Activated naive CD4-positive, alpha-beta T cell treated with anti-CD3 and anti-CD28 coated beads for 36 hours (primary cell): ENCODE measurements around the gene ALDOA. TPM values are rescaled to one million over a fixed set of nuclear protein-coding genes. Genes with fewer than 3 reads are reported as not detected.
A peak's percentile ranks its signal among the peaks of the same experiment; 100 is the strongest.

ENCODE experiments used
- CTCF ChIA-PET: fragments of 350-600 bp; sonication (Branson Sonifier 250); formaldehyde crosslinking; loops from one replicate; lab custom pipeline; 2021; ENCODE audit warnings: antibody characterized with exemption; lab: Charles Lee
- DNase-seq: peaks from one replicate; pipeline ENCODE4 v3.0.0-alpha.2; 2020
- H3K27ac Mint-ChIP-seq: one replicate; pipeline ENCODE4 v1.8.0; 2021; ENCODE audit warnings: mild to moderate bottlenecking, mixed read lengths
- H3K27me3 Mint-ChIP-seq: one replicate; pipeline ENCODE4 v1.8.0; 2021; ENCODE audit warnings: low read depth, mixed read lengths
- H3K36me3 Mint-ChIP-seq: one replicate; pipeline ENCODE4 v1.8.0; 2021; ENCODE audit warnings: low read depth, mixed read lengths
- H3K4me1 Mint-ChIP-seq: one replicate; pipeline ENCODE4 v1.8.0; 2021; ENCODE audit warnings: low read depth, mixed read lengths
- H3K4me3 Mint-ChIP-seq: one replicate; pipeline ENCODE4 v1.8.0; 2021; ENCODE audit warnings: mild to moderate bottlenecking, moderate library complexity, mixed read lengths
- H3K9me3 Mint-ChIP-seq: one replicate; pipeline ENCODE4 v1.8.0; 2021; ENCODE audit warnings: mixed read lengths
- intact Hi-C: fragments of 100-400 bp; cut with micrococcal nuclease; formaldehyde crosslinking; loops from one replicate; pipeline ENCODE4 v1.15.1; 2023
- total RNA-seq, 2 experiments: library from RNA; stranded (reverse); gene quantifications; one replicate each; pipeline ENCODE4 v1.2.3, GENCODE V29; 2021

Gene ALDOA
- total RNA-seq, 2 experiments from 2014 or later: 1,750 to 1,795 TPM

- Mint-ChIP-seq H3K9me3 (no peaks in the 10 kb centered on the region), H3K36me3 (peaks cover 13% of the 10 kb centered on the region), H3K27me3 (no peaks in the 10 kb centered on the region), H3K27ac (peak within 1 kb of the TSS; percentile 94), H3K4me1 (peaks cover 33% of the 10 kb centered on the region), H3K4me3 (peak within 1 kb of the TSS; percentile 92)
- CTCF ChIA-PET: interaction anchor here (0.6 to 8.7 kb wide), 3 partner anchors 10 to 99 kb away, joined by 3 to 50 read pairs (median 8); partner anchors contain the start of genes ALDOA and TBX6
- DNase-seq: peak; percentile 93
- intact Hi-C loops: loop anchor here (1.0 kb wide), 2 partner anchors 10 to 17 kb away; partner anchors contain the start of gene ALDOA
Measured at GRCh38 chr16:30075503-30076275, 10.1 kb downstream of the ALDOA start, which contains the start of gene PPP4C. Gene PPP4C, plus strand, starts transcription at chr16:30075994. Its CDS starts 384 bp downstream, at chr16:30076378.

- Mint-ChIP-seq H3K27me3 (no peaks in the 10 kb centered on the region), H3K4me3 (peak overlapping the region; percentile 92), H3K36me3 (peaks cover 15% of the 10 kb centered on the region), H3K4me1 (peaks cover 33% of the 10 kb centered on the region), H3K27ac (peak overlapping the region; percentile 71), H3K9me3 (no peaks in the 10 kb centered on the region)
- intact Hi-C loops: no loop called here
- no peak for DNase-seq
- CTCF ChIA-PET: interaction anchor here (0.6 to 8.7 kb wide), 5 partner anchors 11 to 98 kb away, joined by 3 to 50 read pairs (median 6); partner anchors contain the start of genes ALDOA and TBX6
Measured at GRCh38 chr16:30076276-30076791, 10.8 kb downstream of the ALDOA start.

GRCh38 chr16:30077656-30078055 lies 12.1 kb downstream of the ALDOA start:
- DNase-seq: no peak
- no peak overlapping the region for H3K4me3 Mint-ChIP-seq
- H3K9me3 Mint-ChIP-seq: no peaks in the 10 kb centered on the region
- H3K27ac Mint-ChIP-seq: peak overlapping the region; percentile 57
- intact Hi-C loops: no loop called here
- peaks cover 31% of the 10 kb centered on the region for H3K4me1 Mint-ChIP-seq
- H3K36me3 Mint-ChIP-seq: peaks cover 21% of the 10 kb centered on the region
- CTCF ChIA-PET: interaction anchor here (0.6 to 8.7 kb wide), 2 partner anchors 14 to 36 kb away, joined by 3 to 50 read pairs; partner anchors contain the start of genes GDPD3 and TBX6
- no peaks in the 10 kb centered on the region for H3K27me3 Mint-ChIP-seq

GRCh38 chr16:30078744-30079143 lies 13.2 kb downstream of the ALDOA start:
- Mint-ChIP-seq H3K4me3 (no peak overlapping the region), H3K4me1 (peaks cover 31% of the 10 kb centered on the region), H3K9me3 (no peaks in the 10 kb centered on the region), H3K27me3 (no peaks in the 10 kb centered on the region), H3K36me3 (peaks cover 26% of the 10 kb centered on the region), H3K27ac (no peak overlapping the region)
- intact Hi-C loops: no loop called here
- DNase-seq: no peak
- CTCF ChIA-PET: interaction anchor here (0.6 to 8.7 kb wide), 3 partner anchors 12 to 99 kb away, joined by 4 to 50 read pairs (median 4); partner anchors contain the start of gene TBX6

GRCh38 chr16:30079480-30079879 lies 13.9 kb downstream of the ALDOA start:
- peaks cover 26% of the 10 kb centered on the region for H3K36me3 Mint-ChIP-seq
- H3K4me3 Mint-ChIP-seq: no peak overlapping the region
- CTCF ChIA-PET: interaction anchor here (0.5 to 8.7 kb wide), 4 partner anchors 12 to 97 kb away, joined by 3 to 50 read pairs (median 4); partner anchors contain the start of gene TBX6
- DNase-seq: no peak
- H3K4me1 Mint-ChIP-seq: peaks cover 31% of the 10 kb centered on the region
- H3K27ac Mint-ChIP-seq: no peak overlapping the region
- intact Hi-C loops: no loop called here
- no peaks in the 10 kb centered on the region for H3K27me3 Mint-ChIP-seq
- no peaks in the 10 kb centered on the region for H3K9me3 Mint-ChIP-seq

GRCh38 chr16:30082545-30083090 lies 17.1 kb downstream of the ALDOA start:
- Mint-ChIP-seq H3K27ac (no peak overlapping the region), H3K27me3 (no peaks in the 10 kb centered on the region), H3K4me1 (peaks cover 11% of the 10 kb centered on the region), H3K4me3 (no peak overlapping the region), H3K9me3 (no peaks in the 10 kb centered on the region), H3K36me3 (peaks cover 28% of the 10 kb centered on the region)
- intact Hi-C loops: no loop called here
- no peak for DNase-seq
- CTCF ChIA-PET: interaction anchor here (8.7 kb wide), 1 partner anchor 9 kb away, joined by 50 read pairs; the partner anchor contains the start of gene TBX6

- Mint-ChIP-seq H3K4me1 (peaks cover 2% of the 10 kb centered on the region), H3K36me3 (peaks cover 29% of the 10 kb centered on the region), H3K9me3 (no peaks in the 10 kb centered on the region), H3K27me3 (no peaks in the 10 kb centered on the region), H3K27ac (peak overlapping the region; percentile 50), H3K4me3 (no peak overlapping the region)
- CTCF ChIA-PET: no interaction called here
- intact Hi-C loops: no loop called here
- no peak for DNase-seq
Measured at GRCh38 chr16:30083216-30084055, 17.9 kb downstream of the ALDOA start.

- H3K4me1 Mint-ChIP-seq: peaks cover 6% of the 10 kb centered on the region
- CTCF ChIA-PET: interaction anchor here (0.7 kb wide), 1 partner anchor 393 kb away, joined by 3 read pairs; no protein-coding TSS in a partner anchor
- DNase-seq: no peak
- H3K36me3 Mint-ChIP-seq: peaks cover 27% of the 10 kb centered on the region
- intact Hi-C loops: no loop called here
- peak overlapping the region; percentile 50 for H3K27ac Mint-ChIP-seq
- no peaks in the 10 kb centered on the region for H3K9me3 Mint-ChIP-seq
- no peak overlapping the region for H3K4me3 Mint-ChIP-seq
- H3K27me3 Mint-ChIP-seq: no peaks in the 10 kb centered on the region
Measured at GRCh38 chr16:30084096-30084815, 18.7 kb downstream of the ALDOA start.

- no peaks in the 10 kb centered on the region for H3K27me3 Mint-ChIP-seq
- H3K9me3 Mint-ChIP-seq: no peaks in the 10 kb centered on the region
- CTCF ChIA-PET: interaction anchor here (0.7 kb wide), 1 partner anchor 393 kb away, joined by 3 read pairs; no protein-coding TSS in a partner anchor
- no peak overlapping the region for H3K4me3 Mint-ChIP-seq
- no peak for DNase-seq
- H3K36me3 Mint-ChIP-seq: peaks cover 27% of the 10 kb centered on the region
- no peak overlapping the region for H3K27ac Mint-ChIP-seq
- peaks cover 10% of the 10 kb centered on the region for H3K4me1 Mint-ChIP-seq
- intact Hi-C loops: no loop called here
Measured at GRCh38 chr16:30084816-30085159, 19.2 kb downstream of the ALDOA start.

- intact Hi-C loops: no loop called here
- Mint-ChIP-seq H3K27me3 (no peaks in the 10 kb centered on the region), H3K27ac (no peak overlapping the region), H3K36me3 (peaks cover 27% of the 10 kb centered on the region), H3K4me3 (no peak overlapping the region), H3K4me1 (peaks cover 14% of the 10 kb centered on the region), H3K9me3 (no peaks in the 10 kb centered on the region)
- DNase-seq: no peak
- CTCF ChIA-PET: interaction anchor here (0.7 kb wide), 1 partner anchor 394 kb away, joined by 3 read pairs; no protein-coding TSS in a partner anchor
Measured at GRCh38 chr16:30085247-30085646, 19.7 kb downstream of the ALDOA start.

GRCh38 chr16:30085820-30086219 lies 20.3 kb downstream of the ALDOA start:
- Mint-ChIP-seq H3K27me3 (no peaks in the 10 kb centered on the region), H3K4me1 (peaks cover 19% of the 10 kb centered on the region), H3K9me3 (no peaks in the 10 kb centered on the region), H3K27ac (no peak overlapping the region), H3K36me3 (peaks cover 25% of the 10 kb centered on the region), H3K4me3 (no peak overlapping the region)
- intact Hi-C loops: no loop called here
- DNase-seq: no peak
- CTCF ChIA-PET: no interaction called here
